SHP77 (cell line): Measurements from ENCODE around the gene SFMBT2.
A peak's percentile ranks its signal among the peaks of the same experiment; 100 is the strongest.

ENCODE experiments used
- DNase-seq, 2 experiments: peaks; one replicate each; lab custom pipeline; 2025; lab: John Stamatoyannopoulos, UW

SFMBT2 gene

DNA sequence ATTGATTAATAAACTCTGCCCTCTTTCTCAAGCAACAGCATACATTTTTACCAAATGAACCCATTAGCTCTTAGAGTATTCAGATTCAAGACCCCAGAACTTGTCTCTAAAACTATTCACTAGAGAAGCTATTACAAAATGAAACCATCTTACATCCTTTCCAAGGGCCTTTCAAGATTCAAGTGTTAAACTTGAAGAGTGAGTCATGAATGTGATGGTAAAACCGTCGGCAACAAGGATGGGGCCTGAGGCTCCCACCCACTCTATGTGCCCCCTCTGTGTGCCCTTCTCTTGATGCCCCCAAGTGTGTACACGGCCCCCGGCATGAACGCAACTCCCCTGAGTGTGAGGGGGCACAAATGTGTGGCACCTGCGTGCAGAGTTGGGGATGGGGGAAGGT is 46.4 kb downstream of the SFMBT2 start:
- DNase-seq: no peak

GRCh38 chr10:7363700-7364099 is 47.1 kb downstream of the SFMBT2 start:
- no peak for DNase-seq

DNA sequence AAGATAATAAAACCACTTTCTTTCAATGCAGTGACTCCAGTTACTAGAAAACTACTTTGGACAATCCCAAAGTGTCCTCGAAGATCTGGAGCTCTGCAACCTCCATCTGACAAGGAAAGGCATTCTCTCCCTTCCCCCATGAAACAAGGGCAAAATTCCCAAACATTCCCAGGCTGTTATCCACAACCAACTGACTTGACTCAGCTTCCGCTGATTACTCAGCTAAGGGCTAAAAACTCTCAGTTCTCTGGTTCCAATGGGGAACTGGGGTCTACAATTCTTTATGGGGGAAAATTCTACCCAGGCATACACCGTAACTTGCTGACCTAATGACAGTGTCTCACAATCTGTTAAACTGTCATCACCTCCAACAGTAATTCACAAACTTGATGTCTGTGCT is 48.4 kb downstream of the SFMBT2 start:
- no peak for DNase-seq

DNA sequence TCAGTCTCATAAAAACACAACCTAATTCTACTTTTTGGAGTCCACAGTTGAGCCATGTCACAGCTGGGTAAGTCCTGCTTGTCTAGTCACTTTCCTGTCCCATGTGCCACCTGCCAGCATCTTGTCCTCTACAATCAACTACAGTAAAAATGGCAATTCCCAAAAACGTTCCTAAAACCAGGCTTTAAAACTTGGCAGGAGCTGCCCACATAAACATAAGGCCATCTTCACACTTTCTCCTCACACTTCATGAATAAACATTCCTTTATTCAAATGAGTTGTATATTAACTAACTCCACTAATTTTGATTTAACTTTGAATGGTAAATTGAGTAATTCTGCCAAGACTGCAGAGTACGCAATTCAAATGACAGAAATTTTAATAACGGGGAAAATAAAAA is 49.5 kb downstream of the SFMBT2 start:
- no peak for DNase-seq

GRCh38 chr10:7359954-7360353 is 50.9 kb downstream of the SFMBT2 start:
- no peak for DNase-seq

GRCh38 chr10:7359356-7359755 is 51.5 kb downstream of the SFMBT2 start:
- no peak for DNase-seq

- DNase-seq: no peak
Observed at GRCh38 chr10:7357193-7357592, 53.6 kb downstream of the SFMBT2 start.

- DNase-seq: no peak
Observed at GRCh38 chr10:7354330-7355047, 56.3 kb downstream of the SFMBT2 start.

DNA sequence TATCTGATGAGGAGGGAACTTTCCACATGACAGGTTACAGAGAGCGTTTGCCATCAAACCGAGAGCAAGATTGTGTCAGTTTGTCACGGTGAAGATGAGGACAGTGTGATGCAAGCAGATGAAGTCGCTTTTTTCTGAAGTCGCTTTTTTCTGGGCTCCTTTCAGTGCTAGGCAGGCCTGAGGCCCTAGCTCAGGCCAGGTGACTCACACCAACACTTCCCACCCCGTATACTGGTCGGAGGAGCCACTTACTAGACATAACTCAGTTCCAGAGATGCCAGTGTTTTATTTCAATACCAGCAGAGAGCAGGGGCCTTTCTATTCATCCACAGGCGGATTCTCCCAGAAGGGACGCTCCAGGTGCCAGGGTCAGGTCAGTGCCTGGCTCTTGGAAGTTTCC is 58.9 kb downstream of the SFMBT2 start:
- no peak for DNase-seq

GRCh38 chr10:7350541-7351195 is 60.2 kb downstream of the SFMBT2 start:
- no peak for DNase-seq

GRCh38 chr10:7345717-7346116 is 65.1 kb downstream of the SFMBT2 start:
- DNase-seq: no peak

DNA sequence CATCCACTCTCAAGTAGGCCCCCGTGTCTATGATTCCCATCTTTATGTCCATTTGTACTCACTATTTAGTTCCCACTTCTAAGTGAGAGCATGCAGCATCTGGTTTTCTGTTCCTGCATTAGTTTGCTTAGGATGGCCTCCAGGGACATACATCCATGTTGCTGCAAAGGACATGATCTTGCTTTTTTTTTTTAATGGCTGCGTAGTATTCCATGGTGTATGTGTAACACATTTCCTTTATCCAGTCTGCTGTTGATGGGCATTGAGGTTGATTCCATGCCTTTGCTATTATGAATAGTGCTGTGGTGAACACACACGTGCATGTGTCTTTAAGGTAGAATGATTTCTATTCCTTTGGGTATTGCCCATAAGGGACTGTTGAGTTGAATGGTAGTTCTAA is 67.8 kb downstream of the SFMBT2 start:
- no peak for DNase-seq

DNA sequence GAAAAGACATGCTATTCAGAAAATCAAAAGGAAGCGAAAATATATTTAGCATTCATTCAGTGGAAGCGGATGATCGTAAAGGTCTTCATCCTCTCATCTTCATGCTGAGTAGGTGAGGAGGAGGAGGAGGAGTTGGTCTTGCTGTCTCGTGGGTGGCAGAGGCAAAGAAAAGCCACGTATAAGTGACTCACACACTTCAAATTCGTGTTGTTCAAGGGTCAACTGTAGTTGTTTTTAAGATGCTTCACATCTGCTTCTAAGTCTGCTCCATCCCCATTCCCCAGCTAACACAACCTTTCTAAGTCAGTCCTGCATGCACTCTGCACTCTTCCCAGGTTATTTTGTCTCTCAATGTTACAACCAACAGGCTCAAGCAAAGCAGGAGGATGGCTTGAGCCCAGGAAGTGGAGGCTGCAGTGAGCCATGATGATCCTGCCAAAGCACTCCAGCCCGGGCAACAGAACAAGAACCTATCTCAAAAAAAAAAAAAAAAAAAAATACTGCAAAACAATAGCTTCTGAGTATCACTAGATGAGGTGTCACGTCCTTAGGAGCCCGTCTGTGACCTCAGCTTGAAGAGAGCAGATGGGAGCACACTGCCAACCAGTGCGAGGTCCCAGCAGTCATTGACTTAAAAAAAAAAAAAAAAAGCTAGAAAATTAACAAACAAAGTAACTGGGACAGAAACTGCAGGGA is 70.5 kb downstream of the SFMBT2 start:
- no peak for DNase-seq

GRCh38 chr10:7339510-7339909 is 71.3 kb downstream of the SFMBT2 start:
- DNase-seq: no peak

GRCh38 chr10:7338469-7338868 is 72.4 kb downstream of the SFMBT2 start:
- DNase-seq: no peak

DNA sequence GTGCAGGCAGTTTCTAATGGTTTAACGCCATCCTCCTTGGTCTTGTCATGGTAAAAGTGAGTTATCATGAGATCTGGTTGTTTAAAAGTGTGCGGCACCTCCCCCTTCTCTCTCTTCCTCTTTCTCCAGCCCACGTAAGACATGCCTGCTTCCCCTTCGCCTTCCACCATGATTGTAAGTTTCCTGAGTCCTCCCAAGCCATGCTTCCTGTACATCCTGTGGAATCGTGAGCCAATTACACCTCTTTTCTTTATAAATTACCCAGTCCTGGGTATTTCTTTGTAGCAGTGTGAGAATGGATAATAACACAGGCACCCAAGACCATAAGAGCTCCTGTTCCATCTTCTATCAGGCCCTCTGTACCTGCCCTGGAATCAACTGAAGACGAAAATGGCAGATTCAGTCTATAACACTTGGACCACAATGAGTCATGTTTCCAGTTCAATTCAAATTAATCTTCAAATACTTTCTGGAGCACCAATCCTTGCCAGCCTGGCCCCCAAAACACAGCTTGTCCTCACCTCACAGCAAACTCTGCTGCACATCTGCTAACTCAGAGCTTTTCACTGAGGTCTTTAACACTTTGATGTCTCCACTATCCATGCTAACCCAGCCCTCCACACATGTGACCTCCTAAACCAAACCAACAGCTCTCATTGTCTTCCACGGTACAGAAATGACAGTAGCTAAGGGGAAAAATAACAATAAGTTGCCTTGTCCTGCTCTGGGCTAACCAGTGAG is 73.2 kb downstream of the SFMBT2 start:
- DNase-seq: no peak

DNA sequence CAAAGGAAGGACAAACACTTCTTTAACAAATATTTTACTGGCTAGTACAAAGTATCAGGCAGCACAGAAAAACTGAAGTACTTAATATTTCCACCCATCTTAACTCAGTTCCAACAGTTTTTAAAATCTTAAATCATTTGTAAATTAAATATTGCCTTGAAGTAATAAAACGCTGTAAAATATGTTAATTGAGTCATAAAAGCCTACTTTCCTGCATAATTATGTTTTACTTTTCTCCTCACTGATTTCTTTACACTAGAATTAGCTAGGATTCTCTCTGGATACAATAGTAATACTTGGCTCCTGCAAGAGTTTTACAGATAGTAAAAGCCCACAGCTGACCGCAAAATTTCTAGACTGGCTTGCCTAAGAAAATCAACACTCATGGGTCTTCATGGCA is 74.9 kb downstream of the SFMBT2 start:
- DNase-seq: no peak

DNA sequence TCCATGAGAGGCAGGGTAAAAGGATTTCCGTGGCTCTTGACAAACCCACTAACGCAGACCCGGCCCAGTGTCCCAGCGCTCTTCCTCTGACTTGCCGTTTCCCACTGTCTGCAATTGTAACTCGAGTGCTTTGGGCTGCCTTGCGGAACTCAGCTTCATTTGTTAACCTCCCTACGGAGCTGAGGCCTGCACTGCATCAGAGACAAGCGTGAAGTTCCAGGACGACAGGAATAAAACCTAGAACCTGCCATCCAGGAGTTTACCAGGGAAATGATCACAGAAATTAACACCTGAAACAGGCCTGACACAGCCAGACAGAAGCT is 76.2 kb downstream of the SFMBT2 start:
- DNase-seq: peak in 1 of 2 experiments; percentile 50

DNA sequence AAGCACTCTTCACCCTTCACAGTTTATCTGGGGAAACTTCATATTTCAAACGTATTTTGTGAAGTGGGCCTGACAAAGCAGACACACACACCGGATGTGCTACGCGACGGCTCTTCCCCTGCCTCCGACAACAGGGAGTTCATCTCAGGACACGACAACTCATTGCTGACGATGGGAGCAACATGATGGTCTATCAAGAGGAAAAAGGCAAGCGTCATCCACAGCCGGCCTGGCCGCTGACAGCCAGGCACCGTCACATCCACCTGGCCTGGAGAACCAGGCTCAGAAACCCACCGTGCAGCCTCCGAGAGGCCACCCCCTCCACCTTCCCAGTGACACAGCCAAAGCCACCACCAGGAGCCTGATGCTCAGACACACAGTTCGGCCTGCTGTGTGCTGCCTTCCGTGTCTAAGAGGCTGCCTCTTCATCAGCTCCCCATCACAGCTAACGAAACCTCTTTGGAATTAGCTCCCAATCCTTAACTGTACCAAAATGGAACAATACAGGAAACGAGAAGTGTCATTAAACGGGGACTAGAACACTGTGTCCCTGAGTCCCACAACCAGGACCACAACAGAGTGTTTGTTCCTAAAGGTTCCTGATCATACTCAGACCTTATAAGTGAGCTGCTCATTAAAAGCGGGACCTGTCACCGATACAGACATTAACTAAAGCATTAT is 76.7 kb downstream of the SFMBT2 start:
- peak; percentile 67 to 75 for DNase-seq

DNA sequence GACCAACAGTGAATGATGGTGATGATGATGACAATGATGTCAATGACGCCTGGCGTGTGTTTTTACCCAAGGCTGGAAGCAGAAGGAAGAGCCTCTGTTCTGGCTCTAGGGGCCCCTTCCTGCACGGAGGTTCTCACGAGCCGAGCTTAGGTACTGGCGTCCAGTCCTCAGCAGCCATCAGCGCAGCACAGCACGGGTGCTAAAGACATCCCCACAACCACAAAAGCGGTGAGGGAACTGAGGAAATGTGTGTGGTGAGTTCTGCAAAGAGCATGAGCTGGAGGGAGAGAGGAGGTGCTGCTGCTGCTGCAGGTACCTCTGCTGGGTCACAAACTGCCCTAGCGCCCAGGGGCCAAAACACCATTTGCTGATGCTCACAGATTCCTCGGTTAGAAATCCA is 81.6 kb downstream of the SFMBT2 start:
- no peak for DNase-seq

GRCh38 chr10:7327885-7328284 is 82.9 kb downstream of the SFMBT2 start:
- no peak for DNase-seq

- no peak for DNase-seq
Observed at GRCh38 chr10:7322623-7323022, 88.2 kb downstream of the SFMBT2 start.
